ENCODE data around the gene HBB.
"Not testable (repeated sequence)": the region's sequence is repeated elsewhere in the genome, so short reads cannot be mapped to it uniquely, and the experiment has no call there.

Gene HBB

DNA sequence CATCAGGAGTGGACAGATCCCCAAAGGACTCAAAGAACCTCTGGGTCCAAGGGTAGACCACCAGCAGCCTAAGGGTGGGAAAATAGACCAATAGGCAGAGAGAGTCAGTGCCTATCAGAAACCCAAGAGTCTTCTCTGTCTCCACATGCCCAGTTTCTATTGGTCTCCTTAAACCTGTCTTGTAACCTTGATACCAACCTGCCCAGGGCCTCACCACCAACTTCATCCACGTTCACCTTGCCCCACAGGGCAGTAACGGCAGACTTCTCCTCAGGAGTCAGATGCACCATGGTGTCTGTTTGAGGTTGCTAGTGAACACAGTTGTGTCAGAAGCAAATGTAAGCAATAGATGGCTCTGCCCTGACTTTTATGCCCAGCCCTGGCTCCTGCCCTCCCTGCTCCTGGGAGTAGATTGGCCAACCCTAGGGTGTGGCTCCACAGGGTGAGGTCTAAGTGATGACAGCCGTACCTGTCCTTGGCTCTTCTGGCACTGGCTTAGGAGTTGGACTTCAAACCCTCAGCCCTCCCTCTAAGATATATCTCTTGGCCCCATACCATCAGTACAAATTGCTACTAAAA lies at the start of gene HBB:
Gene HBB (minus strand): TSS at position 340 of the 579 bp plus-strand sequence. CDS start 50 bp downstream, at position 290.
- no peak for DNase-seq (ENCODE audit: low read depth in 3 of 3, low spot score in 1 of 3)

DNA sequence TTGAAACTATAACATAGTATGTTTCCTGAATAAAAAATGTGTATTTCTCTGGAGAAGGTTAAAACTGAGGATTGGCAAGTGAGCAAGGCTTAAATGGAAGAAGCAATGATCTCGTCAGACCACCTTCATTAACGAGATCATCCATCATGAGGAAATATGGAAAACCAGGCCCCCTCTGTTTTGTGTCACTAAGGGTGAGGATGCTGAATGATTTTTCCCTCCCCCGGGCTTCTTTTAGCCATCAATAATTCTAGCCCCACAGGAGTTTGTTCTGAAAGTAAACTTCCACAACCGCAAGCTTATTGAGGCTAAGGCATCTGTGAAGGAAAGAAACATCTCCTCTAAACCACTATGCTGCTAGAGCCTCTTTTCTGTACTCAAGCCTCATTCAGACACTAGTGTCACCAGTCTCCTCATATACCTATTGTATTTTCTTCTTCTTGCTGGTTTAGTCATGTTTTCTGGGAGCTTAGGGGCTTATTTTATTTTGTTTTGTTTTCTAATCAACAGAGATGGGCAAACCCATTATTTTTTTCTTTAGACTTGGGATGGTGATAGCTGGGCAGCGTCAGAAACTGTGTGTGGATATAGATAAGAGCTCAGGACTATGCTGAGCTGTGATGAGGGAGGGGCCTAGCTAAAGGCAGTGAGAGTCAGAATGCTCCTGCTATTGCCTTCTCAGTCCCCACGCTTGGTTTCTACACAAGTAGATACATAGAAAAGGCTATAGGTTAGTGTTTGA lies 48.7 kb upstream of the HBB start:
- no peak for DNase-seq (ENCODE audit: low read depth in 3 of 3, low spot score in 1 of 3)

GRCh38 chr11:5274395-5274794 lies 47.5 kb upstream of the HBB start:
- no peak for DNase-seq (ENCODE audit: low read depth in 3 of 3, low spot score in 1 of 3)

DNA sequence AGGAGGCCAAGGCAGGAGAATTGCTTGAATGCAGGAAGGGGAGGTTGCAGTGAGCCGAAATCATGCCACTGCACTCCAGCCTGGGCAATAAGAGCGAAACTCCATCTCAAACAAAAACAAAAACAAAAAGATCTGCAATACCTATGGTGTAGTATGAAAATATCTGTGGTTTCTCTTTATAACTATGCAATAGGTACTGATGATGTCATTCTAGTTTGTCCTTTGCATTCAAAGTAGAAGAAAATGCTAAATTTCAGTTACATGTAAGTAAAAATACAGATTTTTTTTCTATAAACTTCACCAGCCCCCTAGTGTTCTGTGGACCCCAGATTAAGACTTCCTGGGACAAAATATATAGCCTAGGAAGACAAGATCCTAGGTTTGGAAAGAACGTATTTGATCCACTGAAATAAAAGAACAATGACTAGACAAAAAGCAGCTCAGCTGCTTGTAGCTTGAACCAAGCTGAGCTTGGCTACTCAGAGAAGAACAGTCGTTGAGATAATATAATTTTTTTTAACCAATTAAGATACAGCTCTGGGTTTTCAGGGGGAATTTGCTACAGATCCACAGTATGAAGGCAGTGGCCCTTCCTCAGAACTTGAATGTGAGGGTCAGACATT lies 45.6 kb upstream of the HBB start:
- DNase-seq (ENCODE audit: low read depth in 3 of 3, low spot score in 1 of 3), result no peak

DNA sequence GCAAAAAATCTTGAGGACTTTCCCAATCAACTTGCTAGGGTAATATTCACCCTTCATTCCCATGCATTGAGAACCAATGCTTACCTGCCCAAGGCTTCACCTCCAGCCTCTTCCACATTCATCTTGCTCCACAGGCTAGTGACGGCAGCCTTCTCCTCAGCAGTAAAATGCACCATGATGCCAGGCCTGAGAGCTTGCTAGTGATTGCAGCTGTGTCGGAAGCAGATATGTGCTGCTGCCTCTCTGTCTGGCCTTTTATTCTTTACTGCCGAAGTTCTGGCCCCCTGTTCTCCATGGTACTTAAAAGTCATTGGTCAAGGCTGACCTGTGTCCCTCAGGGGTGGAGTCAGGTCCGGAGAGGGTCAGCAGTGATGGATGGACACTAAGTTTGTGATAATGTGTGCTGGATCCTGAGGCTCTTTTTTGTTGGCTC lies 42.9 kb upstream of the HBB start, which contains the start of gene HBE1:
Gene HBE1 (minus strand): TSS at position 231 of the 433 bp plus-strand sequence. CDS start 55 bp downstream, at position 176.
- no peak for DNase-seq (ENCODE audit: low read depth in 3 of 3, low spot score in 1 of 3)

DNA sequence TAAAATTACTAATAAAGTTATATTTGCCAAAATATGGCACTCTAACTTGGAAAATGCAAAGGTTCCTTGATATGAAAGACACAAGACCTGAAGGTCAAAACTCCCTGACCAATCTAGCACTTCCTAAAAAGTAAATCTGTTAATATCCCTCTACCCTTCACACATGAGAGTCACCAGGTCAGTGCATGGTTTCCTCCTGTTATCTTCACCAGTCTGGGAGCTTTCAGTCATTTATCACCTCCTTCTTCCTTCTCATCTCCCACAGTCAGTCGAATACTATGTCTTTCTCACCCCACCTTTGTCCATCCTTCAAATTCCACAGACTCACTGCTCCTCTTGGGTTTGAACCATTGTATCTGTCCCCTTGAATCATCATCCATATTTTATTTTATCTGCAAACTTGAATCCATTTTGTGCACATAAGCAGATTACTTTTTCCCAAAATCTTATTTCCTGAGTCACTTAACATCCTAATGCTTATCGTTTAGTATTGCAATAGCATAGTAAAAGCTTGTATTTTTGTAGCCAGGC lies 40.2 kb upstream of the HBB start:
- no peak for DNase-seq (ENCODE audit: low read depth in 3 of 3, low spot score in 1 of 3)

DNA sequence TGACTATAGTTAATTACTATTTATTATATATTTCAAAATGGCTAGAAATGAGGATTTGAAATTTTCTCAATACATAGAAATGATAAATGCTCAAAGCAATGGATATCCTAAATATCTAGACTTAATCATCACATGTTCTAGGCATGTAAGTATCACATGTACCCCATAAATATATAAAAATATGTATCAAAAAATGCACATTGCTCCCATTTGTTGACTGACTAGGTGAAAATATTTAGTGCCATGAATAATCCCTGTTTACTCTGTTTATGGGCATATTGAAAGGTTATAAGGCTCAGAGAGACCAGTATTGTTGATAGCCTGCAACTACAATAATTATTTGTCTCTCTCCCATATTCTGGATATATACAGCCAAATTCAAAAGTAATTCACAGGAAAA lies 39.7 kb upstream of the HBB start:
- DNase-seq (ENCODE audit: low read depth in 3 of 3, low spot score in 1 of 3), result no peak

DNA sequence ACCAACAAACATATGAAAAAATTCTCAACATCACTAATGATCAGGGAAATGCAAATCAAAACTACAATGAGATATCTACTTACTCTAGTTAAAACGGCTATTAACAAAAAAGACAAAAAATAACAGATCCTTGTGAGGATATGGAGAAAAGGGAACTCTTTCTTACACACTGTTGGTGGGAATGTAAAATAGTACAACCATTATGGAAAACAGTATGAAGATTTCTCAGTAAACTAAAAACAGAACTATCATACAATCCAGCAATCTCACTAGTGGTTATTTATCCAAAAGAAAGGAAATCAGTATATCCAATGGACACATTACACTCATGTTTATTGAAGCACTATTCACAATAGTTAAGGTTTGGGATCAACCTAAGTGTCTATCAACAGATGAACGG lies 39.0 kb upstream of the HBB start:
- DNase-seq (ENCODE audit: low read depth in 3 of 3, low spot score in 1 of 3), result no peak

- DNase-seq (ENCODE audit: low read depth in 3 of 3, low spot score in 1 of 3), result no peak
These were observed 31.8 kb upstream of the HBB start for GRCh38 chr11:5258543-5259262.

DNA sequence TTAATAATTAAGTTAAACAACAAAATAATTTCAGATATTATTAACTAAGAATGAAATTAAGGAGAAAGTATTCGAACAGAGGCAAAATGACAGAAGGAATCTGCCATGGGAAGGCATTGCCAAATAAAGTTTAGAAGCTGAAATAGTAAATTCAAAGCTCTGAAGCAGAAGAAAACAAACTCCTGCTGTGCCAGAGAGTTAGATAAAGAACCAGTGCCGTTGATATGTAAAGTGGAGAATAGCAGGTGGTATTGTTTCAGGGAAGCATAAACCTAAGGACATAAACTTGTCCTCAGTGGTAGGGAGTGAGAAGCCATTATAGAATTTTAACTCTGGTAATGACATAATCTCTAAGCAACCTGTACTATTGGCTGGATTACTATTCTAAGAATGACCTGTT lies 30.4 kb upstream of the HBB start:
- DNase-seq (ENCODE audit: low read depth in 3 of 3, low spot score in 1 of 3), result no peak

- not testable (repeated sequence) for DNase-seq (ENCODE audit: low read depth in 3 of 3, low spot score in 1 of 3)
These were observed 28.0 kb upstream of the HBB start, which contains the start of gene HBG2 for GRCh38 chr11:5254646-5255413. TSS of gene HBG2 (minus strand) at chr11:5254781. CDS start at chr11:5254728, 53 bp downstream.

DNA sequence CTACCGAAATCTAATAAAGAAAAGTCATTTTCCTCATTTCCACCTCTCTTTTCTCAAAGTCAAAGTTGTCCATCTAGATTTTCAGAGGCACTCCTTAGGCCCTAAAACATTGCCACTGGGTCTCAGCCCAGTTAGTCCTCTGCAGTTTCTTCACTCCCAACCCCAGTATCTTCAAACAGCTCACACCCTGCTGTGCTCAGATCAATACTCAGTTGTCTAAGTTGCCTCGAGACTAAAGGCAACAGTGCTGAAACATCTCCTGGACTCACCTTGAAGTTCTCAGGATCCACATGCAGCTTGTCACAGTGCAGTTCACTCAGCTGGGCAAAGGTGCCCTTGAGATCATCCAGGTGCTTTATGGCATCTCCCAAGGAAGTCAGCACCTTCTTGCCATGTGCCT lies 27.2 kb upstream of the HBB start:
- not testable (repeated sequence) for DNase-seq (ENCODE audit: low read depth in 3 of 3, low spot score in 1 of 3)

- DNase-seq (ENCODE audit: low read depth in 3 of 3, low spot score in 1 of 3), result not testable (repeated sequence)
These were observed 26.6 kb upstream of the HBB start for GRCh38 chr11:5253440-5253839.

GRCh38 chr11:5252919-5253265 lies 26.0 kb upstream of the HBB start:
- DNase-seq (ENCODE audit: low read depth in 3 of 3, low spot score in 1 of 3), result no peak

DNA sequence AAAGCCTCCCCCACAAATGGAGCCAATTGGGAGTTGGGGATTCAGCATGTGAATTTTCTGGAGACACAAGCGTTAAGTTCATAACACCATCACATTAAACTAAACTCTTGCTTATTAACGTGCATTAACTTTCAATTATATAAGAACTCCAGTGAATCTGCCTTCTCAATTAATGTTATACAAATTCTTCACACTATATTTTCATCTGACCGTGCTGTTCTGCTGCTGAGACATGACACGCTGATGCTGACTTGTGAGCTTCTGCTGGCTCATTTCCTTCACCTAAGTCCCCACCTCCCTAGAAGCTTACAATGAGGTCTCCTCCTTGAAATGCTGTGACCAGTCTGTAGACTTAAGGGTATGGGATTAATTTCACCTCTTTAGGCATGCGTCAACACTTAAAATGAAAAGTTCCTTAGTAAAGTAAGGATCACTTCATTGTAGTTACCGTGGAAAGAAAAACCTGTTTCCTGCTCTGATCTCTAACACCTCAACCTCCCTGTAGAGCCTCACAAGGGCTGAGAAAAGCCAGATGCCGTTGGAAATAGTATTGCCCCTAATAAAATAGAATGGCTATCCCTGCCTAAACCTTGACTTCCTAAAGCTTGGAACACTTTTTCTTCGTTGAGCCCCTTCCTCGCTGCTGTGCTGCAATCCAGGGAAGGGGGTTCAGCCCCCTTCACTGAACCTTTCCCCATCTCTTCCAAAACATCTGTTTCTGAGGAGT lies 25.5 kb upstream of the HBB start:
- no peak for DNase-seq (ENCODE audit: low read depth in 3 of 3, low spot score in 1 of 3)

DNA sequence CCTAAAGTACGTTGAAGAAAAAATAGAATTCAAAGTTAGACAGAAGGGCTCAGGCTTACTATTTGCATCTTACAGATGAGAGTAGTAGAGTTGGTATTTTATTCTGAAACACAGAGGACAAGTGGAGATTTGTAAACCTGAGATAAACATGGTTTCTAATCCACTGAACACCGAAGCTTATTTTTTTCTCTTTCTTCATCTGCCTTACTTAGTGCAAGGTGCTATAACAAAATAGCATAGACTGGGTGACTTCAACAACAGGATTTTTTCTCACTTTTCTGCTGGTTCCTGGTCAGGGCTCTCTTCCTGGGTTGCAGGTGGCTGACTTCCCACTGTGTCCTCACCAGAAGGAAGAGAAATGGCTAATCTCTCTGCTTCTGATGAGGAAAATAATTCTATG lies 24.9 kb upstream of the HBB start:
- no peak for DNase-seq (ENCODE audit: low read depth in 3 of 3, low spot score in 1 of 3)

- DNase-seq (ENCODE audit: low read depth in 3 of 3, low spot score in 1 of 3), result no peak
These were observed 23.8 kb upstream of the HBB start for GRCh38 chr11:5250543-5251204.

DNA sequence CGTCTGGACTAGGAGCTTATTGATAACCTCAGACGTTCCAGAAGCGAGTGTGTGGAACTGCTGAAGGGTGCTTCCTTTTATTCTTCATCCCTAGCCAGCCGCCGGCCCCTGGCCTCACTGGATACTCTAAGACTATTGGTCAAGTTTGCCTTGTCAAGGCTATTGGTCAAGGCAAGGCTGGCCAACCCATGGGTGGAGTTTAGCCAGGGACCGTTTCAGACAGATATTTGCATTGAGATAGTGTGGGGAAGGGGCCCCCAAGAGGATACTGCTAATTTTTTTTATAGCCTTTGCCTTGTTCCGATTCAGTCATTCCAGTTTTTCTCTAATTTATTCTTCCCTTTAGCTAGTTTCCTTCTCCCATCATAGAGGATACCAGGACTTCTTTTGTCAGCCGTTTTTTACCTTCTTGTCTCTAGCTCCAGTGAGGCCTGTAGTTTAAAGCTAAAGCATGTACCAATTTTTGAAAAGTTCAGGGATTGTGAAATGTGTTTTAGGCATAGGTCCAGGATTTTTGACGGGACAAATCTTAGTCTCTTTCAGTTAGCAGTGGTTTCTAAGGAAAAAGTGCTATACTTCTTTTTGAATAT lies 23.0 kb upstream of the HBB start, which contains the start of gene HBG1:
Gene HBG1 (minus strand): TSS at position 51 of the 590 bp plus-strand sequence. CDS start 53 bp downstream, outside the sequence.
- DNase-seq (ENCODE audit: low read depth in 3 of 3, low spot score in 1 of 3), result not testable (repeated sequence)

GRCh38 chr11:5248498-5248897 lies 21.6 kb upstream of the HBB start:
- DNase-seq (ENCODE audit: low read depth in 3 of 3, low spot score in 1 of 3), result not testable (repeated sequence)
